HCT116 (cell line): Measurements from ENCODE around the gene KMT2D. TPM values are rescaled to one million over a fixed set of nuclear protein-coding genes. Genes with fewer than 3 reads are reported as not detected.

ENCODE experiments used
- ATAC-seq: fragments of 200-7000 bp; cut with Tn5 transposase; 2 replicates; pipeline ENCODE4 v1.9.1; 2020; ENCODE audit warnings: mild to moderate bottlenecking, moderate library complexity
- BruUV-seq: library from RNA; stranded (reverse); fragments of 400-500 nt; replicated peaks from 2 replicates; lab custom pipeline; 2021; lab: Mats Ljungman, UMichigan
- CTCF ChIA-PET: fragments of 300-600 bp; sonication (Branson Sonifier 250); formaldehyde crosslinking; loops from one replicate; lab custom pipeline; 2021; ENCODE audit warnings: antibody characterized with exemption; lab: Charles Lee
- POLR2A ChIA-PET: fragments of 300-600, 350-600 bp; sonication (Branson Sonifier 250); formaldehyde crosslinking; loops from one replicate; lab custom pipeline; 2021; ENCODE audit warnings: antibody characterized with exemption; lab: Charles Lee
- RAD21 ChIA-PET, 2 experiments: fragments of 300-600 bp; sonication (Branson Sonifier 250); formaldehyde crosslinking; loops; one replicate each; lab custom pipeline; 2023; ENCODE audit warnings: low total read pairs in 2 of 2; ENCODE audit not compliant: uncharacterized antibody in 2 of 2, unreplicated experiment in 2 of 2, low non-redundant PET in 1 of 2; lab: Charles Lee
- DNase-seq: peaks from one replicate; pipeline ENCODE4 v3.0.0-alpha.2; 2010; ENCODE audit warnings: low read depth, low spot score
- H2AFZ ChIP-seq: fragments of 200-600 bp; shearing (Covaris generic), sonication (generic); 2 replicates; pipeline ENCODE4 v1.6.1; 2017; ENCODE audit warnings: low read depth, mixed run types, mixed read lengths, antibody characterized with exemption, low read length; ENCODE audit not compliant: poor library complexity, severe bottlenecking
- H3K27ac ChIP-seq: 2 replicates; pipeline ENCODE4 v1.5.1; 2012; ENCODE audit warnings: low read depth, low read length
- H3K27me3 ChIP-seq: fragments of 200-600 bp; sonication (generic); 2 replicates; pipeline ENCODE4 v1.6.1; 2016; ENCODE audit warnings: mixed run types, low read length, mixed read lengths; ENCODE audit not compliant: insufficient read depth
- H3K36me3 ChIP-seq, 2 experiments: fragments of 200-500 bp in 1 of 2; fragments of 200-600 bp in 1 of 2; sonication (Bioruptor generic) in 1 of 2; sonication (generic) in 1 of 2; 2 replicates each; pipeline versions ENCODE4 v1.5.1 to v1.6.1; 2014 to 2016; ENCODE audit warnings: low read length in 2 of 2, inconsistent platforms in 1 of 2, mixed read lengths in 1 of 2, mixed run types in 1 of 2; ENCODE audit not compliant: insufficient read depth in 2 of 2, control insufficient read depth in 1 of 2
- H3K4me1 ChIP-seq, 2 experiments: fragments of 200-600 bp in 1 of 2; sonication (generic) in 1 of 2; 2 replicates each; pipeline versions ENCODE4 v1.5.1 to v1.6.1; 2012 to 2017; ENCODE audit warnings: low read length in 2 of 2, inconsistent platforms in 1 of 2, mild to moderate bottlenecking in 1 of 2, mixed read lengths in 1 of 2, mixed run types in 1 of 2, moderate library complexity in 1 of 2; ENCODE audit not compliant: insufficient read depth in 2 of 2, control insufficient read depth in 1 of 2
- H3K4me2 ChIP-seq: fragments of 200-600 bp; sonication (generic); 2 replicates; pipeline ENCODE4 v1.6.1; 2017; ENCODE audit warnings: mixed run types, low read length, mixed read lengths
- H3K4me3 ChIP-seq, 2 experiments: fragments of 200-600 bp in 1 of 2; sonication (generic) in 1 of 2; replicated peaks in 1 of 2; 2 replicates each; pipeline ENCODE4 v1.5.1; 2011 to 2016; ENCODE audit warnings: low read length in 2 of 2, control low read depth in 1 of 2, low read depth in 1 of 2, mild to moderate bottlenecking in 1 of 2, mixed read lengths in 1 of 2, mixed run types in 1 of 2
- H3K79me2 ChIP-seq: fragments of 200-600 bp; sonication (generic); 2 replicates; pipeline ENCODE4 v1.6.1; 2017; ENCODE audit warnings: mild to moderate bottlenecking, mixed run types, low read length, moderate library complexity, mixed read lengths; ENCODE audit not compliant: insufficient read depth
- H3K9ac ChIP-seq: fragments of 200-600 bp; sonication (generic); 2 replicates; pipeline ENCODE4 v1.6.1; 2016; ENCODE audit warnings: low read length, mixed read lengths
- H3K9me2 ChIP-seq: fragments of 200-600 bp; sonication (generic), shearing (Covaris generic); 2 replicates; pipeline ENCODE4 v1.6.1; 2017; ENCODE audit warnings: mixed run types, mild to moderate bottlenecking, moderate library complexity; ENCODE audit not compliant: insufficient read depth
- H3K9me3 ChIP-seq, 2 experiments: fragments of 200-500 bp in 1 of 2; fragments of 200-600 bp in 1 of 2; sonication (Bioruptor generic) in 1 of 2; sonication (generic) in 1 of 2; 2 replicates each; pipeline ENCODE4 v1.6.1; 2014 to 2017; ENCODE audit warnings: low read length in 2 of 2, mixed read lengths in 2 of 2, inconsistent platforms in 1 of 2, low read depth in 1 of 2, mild to moderate bottlenecking in 1 of 2, mixed run types in 1 of 2, moderate library complexity in 1 of 2; ENCODE audit not compliant: control insufficient read depth in 1 of 2, insufficient read depth in 1 of 2
- H4K20me1 ChIP-seq: fragments of 200-600 bp; sonication (generic), shearing (Covaris generic); 2 replicates; pipeline ENCODE4 v1.6.1; 2017; ENCODE audit warnings: mixed run types, mild to moderate bottlenecking, moderate library complexity; ENCODE audit not compliant: insufficient read depth
- CBX3 ChIP-seq: IDR thresholded peaks from 2 replicates; pipeline ENCODE4 v1.6.1; 2012; ENCODE audit warnings: low read depth
- CEBPB ChIP-seq: IDR thresholded peaks from 2 replicates; pipeline ENCODE4 v1.6.1; 2012; ENCODE audit warnings: low read depth
- EZH2phosphoT487 ChIP-seq: fragments of 200-600 bp; IDR thresholded peaks from 2 replicates; pipeline ENCODE4 v1.6.1; 2018; ENCODE audit warnings: antibody characterized with exemption, borderline replicate concordance
- FOSL1 ChIP-seq: IDR thresholded peaks from 2 replicates; pipeline ENCODE4 v1.6.1; 2012; ENCODE audit warnings: low read depth
- JUND ChIP-seq: IDR thresholded peaks from 2 replicates; pipeline ENCODE4 v1.6.1; 2012
- POLR2A ChIP-seq: IDR thresholded peaks from 2 replicates; pipeline ENCODE4 v1.7.0; 2011; ENCODE audit warnings: borderline replicate concordance; ENCODE audit not compliant: insufficient read depth, insufficient read length; ENCODE audit errors: extremely low read depth
- POLR2AphosphoS5 ChIP-seq: IDR thresholded peaks from 2 replicates; pipeline ENCODE4 v1.6.1; 2011; ENCODE audit warnings: mild to moderate bottlenecking, low read depth, low read length, moderate library complexity
- SP1 ChIP-seq: IDR thresholded peaks from 2 replicates; pipeline ENCODE4 v1.6.1; 2012; ENCODE audit warnings: low read depth
- SRF ChIP-seq: IDR thresholded peaks from 2 replicates; pipeline ENCODE4 v1.6.1; 2012; ENCODE audit warnings: low read depth
- ZNF274 ChIP-seq: fragments of 200-500 bp; sonication (Bioruptor generic); IDR thresholded peaks from 2 replicates; pipeline ENCODE4 v1.6.1; 2014; ENCODE audit warnings: mild to moderate bottlenecking, low read depth, low read length, inconsistent platforms
- intact Hi-C: fragments of 100-400 bp; cut with micrococcal nuclease; formaldehyde crosslinking; loops from 2 replicates; pipeline ENCODE4 v1.10.0; 2022
- total RNA-seq: library from RNA; stranded (reverse); gene quantifications from one replicate; pipeline ENCODE4 v1.2.1, GENCODE V29; 2021; ENCODE audit not compliant: unreplicated experiment
- TF ChIP-seq, protein P1 (sequence below), 3 experiments: fragments of 200-600 bp in 1 of 3; sonication (generic) in 1 of 3; IDR thresholded peaks in 2 of 3; conservative IDR thresholded peaks in 1 of 3; 2 replicates each; pipeline ENCODE4 v1.5.1; 2012 to 2017; ENCODE audit warnings: low read depth in 2 of 3, low read length in 2 of 3, antibody characterized with exemption in 1 of 3, borderline replicate concordance in 1 of 3, control low read depth in 1 of 3, mild to moderate bottlenecking in 1 of 3, mixed read lengths in 1 of 3, mixed run types in 1 of 3, moderate library complexity in 1 of 3; ENCODE audit not compliant: insufficient read depth in 1 of 3
- TF ChIP-seq, protein P2 (sequence below): IDR thresholded peaks from 2 replicates; pipeline ENCODE4 v1.6.1; 2012
- TF ChIP-seq, protein P3 (sequence below): IDR thresholded peaks from 2 replicates; pipeline ENCODE4 v1.6.1; 2012; ENCODE audit warnings: low read depth
- TF ChIP-seq, protein P4 (sequence below): IDR thresholded peaks from 2 replicates; pipeline ENCODE4 v1.6.1; 2011; ENCODE audit warnings: mild to moderate bottlenecking, low read length, moderate library complexity; ENCODE audit not compliant: insufficient replicate concordance; ENCODE audit errors: extremely low read depth

The KMT2D gene
- total RNA-seq, 1 experiment from 2014 or later = 71.3 TPM

DNA sequence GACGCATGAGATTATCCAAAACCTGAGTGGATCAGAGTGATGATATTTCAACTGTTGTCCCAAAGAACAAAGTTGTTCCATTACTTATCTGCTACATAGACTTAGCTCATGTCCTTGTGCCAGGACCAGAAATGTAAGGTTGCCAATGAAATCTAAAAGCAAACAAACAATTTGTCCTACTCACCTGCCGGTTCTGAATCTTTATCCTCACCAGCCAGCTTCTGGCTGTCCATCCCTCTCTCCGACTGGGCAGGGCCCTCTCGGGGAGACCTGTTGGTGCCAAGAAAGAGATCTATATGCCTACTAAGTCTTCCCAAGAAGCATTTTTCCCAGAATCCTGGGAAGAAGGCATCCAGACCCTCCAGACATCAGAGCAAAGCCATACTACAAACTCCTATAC is 5.5 kb downstream of the KMT2D start:
- DNase-seq (no peak), ATAC-seq (no peak)
- H3K9me3 ChIP-seq = no peaks in the 10 kb centered on the region
- peaks cover 17 to 34% of the 10 kb centered on the region in 2 experiments for H3K4me1 ChIP-seq
- H3K9ac ChIP-seq = no peak overlapping the region
- no peaks in the 10 kb centered on the region for H4K20me1 ChIP-seq
- POLR2A ChIA-PET = no interaction called here
- H3K36me3 ChIP-seq = peaks cover 33 to 43% of the 10 kb centered on the region in 2 experiments
- BruUV-seq = no TSS peak
- H3K4me3 ChIP-seq = no peak overlapping the region
- H3K4me2 ChIP-seq = no peak overlapping the region
- H3K9me2 ChIP-seq = no peaks in the 10 kb centered on the region
- RAD21 ChIA-PET = no interaction called here
- H2AFZ ChIP-seq = no peak overlapping the region
- no peaks in the 10 kb centered on the region for H3K27me3 ChIP-seq
- CTCF ChIA-PET = no interaction called here
- intact Hi-C loops = no loop called here
- no peak overlapping the region for H3K27ac ChIP-seq
- peaks cover 86% of the 10 kb centered on the region for H3K79me2 ChIP-seq
- TF ChIP-seq, protein P1, sequence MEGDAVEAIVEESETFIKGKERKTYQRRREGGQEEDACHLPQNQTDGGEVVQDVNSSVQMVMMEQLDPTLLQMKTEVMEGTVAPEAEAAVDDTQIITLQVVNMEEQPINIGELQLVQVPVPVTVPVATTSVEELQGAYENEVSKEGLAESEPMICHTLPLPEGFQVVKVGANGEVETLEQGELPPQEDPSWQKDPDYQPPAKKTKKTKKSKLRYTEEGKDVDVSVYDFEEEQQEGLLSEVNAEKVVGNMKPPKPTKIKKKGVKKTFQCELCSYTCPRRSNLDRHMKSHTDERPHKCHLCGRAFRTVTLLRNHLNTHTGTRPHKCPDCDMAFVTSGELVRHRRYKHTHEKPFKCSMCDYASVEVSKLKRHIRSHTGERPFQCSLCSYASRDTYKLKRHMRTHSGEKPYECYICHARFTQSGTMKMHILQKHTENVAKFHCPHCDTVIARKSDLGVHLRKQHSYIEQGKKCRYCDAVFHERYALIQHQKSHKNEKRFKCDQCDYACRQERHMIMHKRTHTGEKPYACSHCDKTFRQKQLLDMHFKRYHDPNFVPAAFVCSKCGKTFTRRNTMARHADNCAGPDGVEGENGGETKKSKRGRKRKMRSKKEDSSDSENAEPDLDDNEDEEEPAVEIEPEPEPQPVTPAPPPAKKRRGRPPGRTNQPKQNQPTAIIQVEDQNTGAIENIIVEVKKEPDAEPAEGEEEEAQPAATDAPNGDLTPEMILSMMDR (IDR thresholded peaks at IDR 0.05 in 2 of 3, conservative IDR thresholded peaks at IDR 0.05 in 1 of 3; ENCODE audit: borderline replicate concordance in 1 of 3, insufficient read depth in 1 of 3, low read depth in 2 of 3, low read length in 2 of 3) = no peak
- TF ChIP-seq, protein P2, sequence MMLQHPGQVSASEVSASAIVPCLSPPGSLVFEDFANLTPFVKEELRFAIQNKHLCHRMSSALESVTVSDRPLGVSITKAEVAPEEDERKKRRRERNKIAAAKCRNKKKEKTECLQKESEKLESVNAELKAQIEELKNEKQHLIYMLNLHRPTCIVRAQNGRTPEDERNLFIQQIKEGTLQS = no peak
- TF ChIP-seq POLR2A (no peak), SP1 (no peak)

DNA sequence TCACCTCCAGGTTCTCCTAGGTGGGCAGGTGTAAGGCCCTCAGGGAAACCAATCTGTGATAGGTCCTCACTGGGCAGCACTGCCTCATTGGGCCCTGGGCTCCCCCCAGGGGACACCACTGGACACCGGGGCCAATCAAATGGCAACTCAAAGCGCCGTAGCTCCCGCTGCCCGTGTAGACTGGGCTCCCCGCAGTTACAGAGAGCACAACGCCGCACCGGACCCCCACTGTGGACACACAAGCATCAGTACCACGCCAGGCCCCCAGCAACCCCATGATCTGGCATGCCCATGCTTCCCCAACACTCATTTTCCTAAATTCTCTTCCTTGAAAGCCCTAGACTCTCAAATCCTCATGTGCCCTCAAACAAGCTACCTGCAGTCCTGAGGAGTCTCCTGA is 6.1 kb downstream of the KMT2D start:
- CTCF ChIA-PET = no interaction called here
- H3K36me3 ChIP-seq = peaks cover 35 to 48% of the 10 kb centered on the region in 2 experiments
- H3K4me2 ChIP-seq = no peak overlapping the region
- H3K4me3 ChIP-seq = no peak overlapping the region
- RAD21 ChIA-PET = no interaction called here
- peaks cover 17 to 35% of the 10 kb centered on the region in 2 experiments for H3K4me1 ChIP-seq
- ATAC-seq (no peak), DNase-seq (no peak)
- no peaks in the 10 kb centered on the region for H3K9me2 ChIP-seq
- POLR2A ChIA-PET = no interaction called here
- no peaks in the 10 kb centered on the region for H3K27me3 ChIP-seq
- H3K27ac ChIP-seq = no peak overlapping the region
- no TSS peak for BruUV-seq
- intact Hi-C loops = no loop called here
- no peaks in the 10 kb centered on the region for H4K20me1 ChIP-seq
- H3K9ac ChIP-seq = no peak overlapping the region
- H3K9me3 ChIP-seq = no peaks in the 10 kb centered on the region
- no peak overlapping the region for H2AFZ ChIP-seq
- peaks cover 84% of the 10 kb centered on the region for H3K79me2 ChIP-seq
- TF ChIP-seq CBX3 = no peak
- no peak for TF ChIP-seq JUND
- no peak for TF ChIP-seq ZNF274
- TF ChIP-seq POLR2AphosphoS5 = no peak
- TF ChIP-seq EZH2phosphoT487 = no peak
- TF ChIP-seq, protein P3, sequence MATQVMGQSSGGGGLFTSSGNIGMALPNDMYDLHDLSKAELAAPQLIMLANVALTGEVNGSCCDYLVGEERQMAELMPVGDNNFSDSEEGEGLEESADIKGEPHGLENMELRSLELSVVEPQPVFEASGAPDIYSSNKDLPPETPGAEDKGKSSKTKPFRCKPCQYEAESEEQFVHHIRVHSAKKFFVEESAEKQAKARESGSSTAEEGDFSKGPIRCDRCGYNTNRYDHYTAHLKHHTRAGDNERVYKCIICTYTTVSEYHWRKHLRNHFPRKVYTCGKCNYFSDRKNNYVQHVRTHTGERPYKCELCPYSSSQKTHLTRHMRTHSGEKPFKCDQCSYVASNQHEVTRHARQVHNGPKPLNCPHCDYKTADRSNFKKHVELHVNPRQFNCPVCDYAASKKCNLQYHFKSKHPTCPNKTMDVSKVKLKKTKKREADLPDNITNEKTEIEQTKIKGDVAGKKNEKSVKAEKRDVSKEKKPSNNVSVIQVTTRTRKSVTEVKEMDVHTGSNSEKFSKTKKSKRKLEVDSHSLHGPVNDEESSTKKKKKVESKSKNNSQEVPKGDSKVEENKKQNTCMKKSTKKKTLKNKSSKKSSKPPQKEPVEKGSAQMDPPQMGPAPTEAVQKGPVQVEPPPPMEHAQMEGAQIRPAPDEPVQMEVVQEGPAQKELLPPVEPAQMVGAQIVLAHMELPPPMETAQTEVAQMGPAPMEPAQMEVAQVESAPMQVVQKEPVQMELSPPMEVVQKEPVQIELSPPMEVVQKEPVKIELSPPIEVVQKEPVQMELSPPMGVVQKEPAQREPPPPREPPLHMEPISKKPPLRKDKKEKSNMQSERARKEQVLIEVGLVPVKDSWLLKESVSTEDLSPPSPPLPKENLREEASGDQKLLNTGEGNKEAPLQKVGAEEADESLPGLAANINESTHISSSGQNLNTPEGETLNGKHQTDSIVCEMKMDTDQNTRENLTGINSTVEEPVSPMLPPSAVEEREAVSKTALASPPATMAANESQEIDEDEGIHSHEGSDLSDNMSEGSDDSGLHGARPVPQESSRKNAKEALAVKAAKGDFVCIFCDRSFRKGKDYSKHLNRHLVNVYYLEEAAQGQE = no peak
- TF ChIP-seq SP1 = no peak
- TF ChIP-seq CEBPB = no peak
- TF ChIP-seq FOSL1 = no peak
- no peak for TF ChIP-seq SRF
- TF ChIP-seq, protein P4, sequence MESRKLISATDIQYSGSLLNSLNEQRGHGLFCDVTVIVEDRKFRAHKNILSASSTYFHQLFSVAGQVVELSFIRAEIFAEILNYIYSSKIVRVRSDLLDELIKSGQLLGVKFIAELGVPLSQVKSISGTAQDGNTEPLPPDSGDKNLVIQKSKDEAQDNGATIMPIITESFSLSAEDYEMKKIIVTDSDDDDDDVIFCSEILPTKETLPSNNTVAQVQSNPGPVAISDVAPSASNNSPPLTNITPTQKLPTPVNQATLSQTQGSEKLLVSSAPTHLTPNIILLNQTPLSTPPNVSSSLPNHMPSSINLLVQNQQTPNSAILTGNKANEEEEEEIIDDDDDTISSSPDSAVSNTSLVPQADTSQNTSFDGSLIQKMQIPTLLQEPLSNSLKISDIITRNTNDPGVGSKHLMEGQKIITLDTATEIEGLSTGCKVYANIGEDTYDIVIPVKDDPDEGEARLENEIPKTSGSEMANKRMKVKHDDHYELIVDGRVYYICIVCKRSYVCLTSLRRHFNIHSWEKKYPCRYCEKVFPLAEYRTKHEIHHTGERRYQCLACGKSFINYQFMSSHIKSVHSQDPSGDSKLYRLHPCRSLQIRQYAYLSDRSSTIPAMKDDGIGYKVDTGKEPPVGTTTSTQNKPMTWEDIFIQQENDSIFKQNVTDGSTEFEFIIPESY = no peak
